Ishikawa (cell line): Measurements from ENCODE around the gene FBLIM1.

ENCODE experiments used
- CEBPB ChIP-seq: IDR thresholded peaks from 2 replicates; pipeline ENCODE4 v1.6.1; 2012
- CREB1 ChIP-seq: IDR thresholded peaks from 2 replicates; pipeline ENCODE4 v1.6.1; 2012; ENCODE audit warnings: low read depth
- EGR1 ChIP-seq: IDR thresholded peaks from 2 replicates; pipeline ENCODE4 v1.6.1; 2012
- EP300 ChIP-seq: IDR thresholded peaks from 2 replicates; pipeline ENCODE4 v1.6.1; 2012; ENCODE audit warnings: borderline replicate concordance
- FOXM1 ChIP-seq: IDR thresholded peaks from 2 replicates; pipeline ENCODE4 v1.6.1; 2012; ENCODE audit warnings: low read depth, borderline replicate concordance
- MAX ChIP-seq: IDR thresholded peaks from 2 replicates; pipeline ENCODE4 v1.6.1; 2012
- NFIC ChIP-seq: IDR thresholded peaks from 2 replicates; pipeline ENCODE4 v1.6.1; 2012
- RAD21 ChIP-seq: IDR thresholded peaks from 2 replicates; pipeline ENCODE4 v1.6.1; 2012; ENCODE audit warnings: low read depth
- REST ChIP-seq: IDR thresholded peaks from 2 replicates; pipeline ENCODE4 v1.6.1; 2012; ENCODE audit warnings: low read depth, mild to moderate bottlenecking
- TAF1 ChIP-seq: IDR thresholded peaks from 2 replicates; pipeline ENCODE4 v1.6.1; 2012; ENCODE audit warnings: low read depth, mild to moderate bottlenecking
- TCF12 ChIP-seq: IDR thresholded peaks from 2 replicates; pipeline ENCODE4 v1.6.1; 2012; ENCODE audit warnings: low read depth
- TEAD4 ChIP-seq: IDR thresholded peaks from 2 replicates; pipeline ENCODE4 v1.6.1; 2012
- USF1 ChIP-seq: IDR thresholded peaks from 2 replicates; pipeline ENCODE4 v1.6.1; 2012
- YY1 ChIP-seq: IDR thresholded peaks from 2 replicates; pipeline ENCODE4 v1.6.1; 2012; ENCODE audit warnings: low read depth
- ZBTB7A ChIP-seq: IDR thresholded peaks from 2 replicates; pipeline ENCODE4 v1.6.1; 2012; ENCODE audit warnings: low read depth

FBLIM1 gene

GRCh38 chr1:15750924-15751323, 7.7 kb upstream of the FBLIM1 start:
- TF ChIP-seq NFIC: no peak

- no peak for TF ChIP-seq CEBPB
- no peak for TF ChIP-seq REST
- TF ChIP-seq TCF12: no peak
- TF ChIP-seq EP300: no peak
- no peak for TF ChIP-seq RAD21
- no peak for TF ChIP-seq FOXM1
- TF ChIP-seq EGR1: no peak
These were observed 6.9 kb upstream of the FBLIM1 start for GRCh38 chr1:15751717-15752116.

GRCh38 chr1:15753776-15754175, 4.8 kb upstream of the FBLIM1 start:
- TF ChIP-seq NFIC (no peak), TCF12 (no peak), RAD21 (no peak), YY1 (no peak), FOXM1 (no peak), EP300 (no peak), CEBPB (no peak), USF1 (no peak), TAF1 (no peak), ZBTB7A (no peak), MAX (no peak), REST (no peak), EGR1 (no peak), TEAD4 (no peak), CREB1 (no peak)

GRCh38 chr1:15755021-15755645, 3.5 kb upstream of the FBLIM1 start:
- TF ChIP-seq CEBPB (no peak), YY1 (no peak), CREB1 (no peak), NFIC (no peak), EGR1 (no peak), TEAD4 (no peak), USF1 (no peak), TCF12 (no peak), RAD21 (no peak), MAX (no peak)

GRCh38 chr1:15755646-15756040, 3.0 kb upstream of the FBLIM1 start:
- TF ChIP-seq EGR1 (no peak), TEAD4 (no peak), YY1 (no peak), TCF12 (no peak), CEBPB (no peak), FOXM1 (no peak), REST (no peak), MAX (no peak), ZBTB7A (no peak), TAF1 (no peak), RAD21 (no peak), CREB1 (no peak), NFIC (no peak), EP300 (no peak), USF1 (no peak)
